Esophagus squamous epithelium (tissue), 4 donors: Measurements from ENCODE around the gene LHPP.

Experiments used
- CTCF ChIP-seq, 6 experiments: fragments of 450-650 bp in 4 of 6; fragments of 200-600 bp in 2 of 6; sonication (generic) in 2 of 6; IDR thresholded peaks; one replicate each; pipeline ENCODE4 v1.5.1; 2016 to 2019; ENCODE audit warnings: antibody characterized with exemption in 6 of 6, mild to moderate bottlenecking in 4 of 6, moderate library complexity in 4 of 6
- POLR2A ChIP-seq, 4 donors: fragments of 450-650 bp; IDR thresholded peaks; one replicate each; pipeline ENCODE4 v1.6.1; 2017; ENCODE audit warnings: antibody characterized with exemption in 4 of 4, mild to moderate bottlenecking in 4 of 4, moderate library complexity in 3 of 4

- TF ChIP-seq POLR2A (IDR thresholded peaks at IDR 0.05) (no peak), CTCF (IDR thresholded peaks at IDR 0.05) (no peak)
Measured at GRCh38 chr10:124535731-124536495, 74.3 kb downstream of the LHPP start.
